NCI-H2171 (cell line): ENCODE measurements around the gene SLC4A3.
A peak's percentile ranks its signal among the peaks of the same experiment; 100 is the strongest.

Source experiments
- DNase-seq: peaks from one replicate; lab custom pipeline; 2025; lab: John Stamatoyannopoulos, UW

Gene SLC4A3, protein sequence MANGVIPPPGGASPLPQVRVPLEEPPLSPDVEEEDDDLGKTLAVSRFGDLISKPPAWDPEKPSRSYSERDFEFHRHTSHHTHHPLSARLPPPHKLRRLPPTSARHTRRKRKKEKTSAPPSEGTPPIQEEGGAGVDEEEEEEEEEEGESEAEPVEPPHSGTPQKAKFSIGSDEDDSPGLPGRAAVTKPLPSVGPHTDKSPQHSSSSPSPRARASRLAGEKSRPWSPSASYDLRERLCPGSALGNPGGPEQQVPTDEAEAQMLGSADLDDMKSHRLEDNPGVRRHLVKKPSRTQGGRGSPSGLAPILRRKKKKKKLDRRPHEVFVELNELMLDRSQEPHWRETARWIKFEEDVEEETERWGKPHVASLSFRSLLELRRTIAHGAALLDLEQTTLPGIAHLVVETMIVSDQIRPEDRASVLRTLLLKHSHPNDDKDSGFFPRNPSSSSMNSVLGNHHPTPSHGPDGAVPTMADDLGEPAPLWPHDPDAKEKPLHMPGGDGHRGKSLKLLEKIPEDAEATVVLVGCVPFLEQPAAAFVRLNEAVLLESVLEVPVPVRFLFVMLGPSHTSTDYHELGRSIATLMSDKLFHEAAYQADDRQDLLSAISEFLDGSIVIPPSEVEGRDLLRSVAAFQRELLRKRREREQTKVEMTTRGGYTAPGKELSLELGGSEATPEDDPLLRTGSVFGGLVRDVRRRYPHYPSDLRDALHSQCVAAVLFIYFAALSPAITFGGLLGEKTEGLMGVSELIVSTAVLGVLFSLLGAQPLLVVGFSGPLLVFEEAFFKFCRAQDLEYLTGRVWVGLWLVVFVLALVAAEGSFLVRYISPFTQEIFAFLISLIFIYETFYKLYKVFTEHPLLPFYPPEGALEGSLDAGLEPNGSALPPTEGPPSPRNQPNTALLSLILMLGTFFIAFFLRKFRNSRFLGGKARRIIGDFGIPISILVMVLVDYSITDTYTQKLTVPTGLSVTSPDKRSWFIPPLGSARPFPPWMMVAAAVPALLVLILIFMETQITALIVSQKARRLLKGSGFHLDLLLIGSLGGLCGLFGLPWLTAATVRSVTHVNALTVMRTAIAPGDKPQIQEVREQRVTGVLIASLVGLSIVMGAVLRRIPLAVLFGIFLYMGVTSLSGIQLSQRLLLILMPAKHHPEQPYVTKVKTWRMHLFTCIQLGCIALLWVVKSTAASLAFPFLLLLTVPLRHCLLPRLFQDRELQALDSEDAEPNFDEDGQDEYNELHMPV

DNA sequence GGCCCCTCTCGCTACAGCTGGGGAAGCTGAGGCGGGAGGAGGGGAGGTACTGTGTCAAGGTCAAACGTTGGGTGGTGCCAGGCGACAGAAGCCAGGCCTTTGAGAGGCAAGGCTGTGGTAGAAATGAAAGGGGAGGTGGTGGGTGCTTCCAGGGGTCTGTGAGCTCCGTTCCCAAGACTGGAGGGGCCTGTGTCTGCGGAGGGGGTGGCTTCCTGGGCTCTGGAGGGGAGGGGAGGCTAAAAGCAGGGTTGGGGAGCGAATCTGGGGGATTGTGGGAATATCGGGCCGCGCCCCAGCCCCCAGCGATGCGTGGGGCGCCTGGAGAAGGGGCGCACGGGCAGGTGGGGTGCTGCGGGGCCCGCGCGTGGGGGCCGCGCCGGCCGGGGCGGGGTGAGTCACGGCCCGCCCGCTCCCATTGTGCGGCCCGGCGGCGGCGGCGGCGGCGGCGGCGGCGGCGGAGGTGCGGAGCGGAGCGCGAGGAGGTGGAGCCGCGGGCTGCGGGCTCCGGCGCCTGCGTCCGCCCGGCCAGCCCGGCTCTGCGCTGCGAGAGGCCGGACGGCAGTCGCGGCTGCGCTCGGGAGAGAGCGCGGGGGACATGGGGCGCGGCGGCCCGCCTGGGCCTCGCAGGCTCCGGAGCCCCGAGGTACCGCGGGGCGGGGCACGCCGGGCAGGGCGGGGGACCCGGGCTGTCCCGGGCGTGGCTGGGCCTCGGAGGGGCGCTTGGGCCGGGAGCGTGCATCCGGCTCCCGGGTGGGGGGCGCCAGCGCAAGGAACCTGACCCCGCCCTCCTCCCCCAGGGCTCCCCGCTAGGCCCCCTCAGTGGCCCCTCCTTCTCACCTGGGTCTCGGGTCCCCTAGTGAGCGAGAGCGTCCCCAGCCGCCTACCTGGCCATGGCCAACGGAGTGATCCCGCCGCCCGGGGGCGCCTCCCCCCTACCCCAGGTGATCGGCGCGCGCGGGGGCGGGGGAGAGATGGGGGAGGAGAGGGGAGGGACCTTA lies at the start of gene SLC4A3:
SLC4A3 (plus strand) TSS at position 528 of the 998 bp plus-strand sequence; CDS start at position 891, 363 bp downstream.
- DNase-seq = peak; percentile 50

DNA sequence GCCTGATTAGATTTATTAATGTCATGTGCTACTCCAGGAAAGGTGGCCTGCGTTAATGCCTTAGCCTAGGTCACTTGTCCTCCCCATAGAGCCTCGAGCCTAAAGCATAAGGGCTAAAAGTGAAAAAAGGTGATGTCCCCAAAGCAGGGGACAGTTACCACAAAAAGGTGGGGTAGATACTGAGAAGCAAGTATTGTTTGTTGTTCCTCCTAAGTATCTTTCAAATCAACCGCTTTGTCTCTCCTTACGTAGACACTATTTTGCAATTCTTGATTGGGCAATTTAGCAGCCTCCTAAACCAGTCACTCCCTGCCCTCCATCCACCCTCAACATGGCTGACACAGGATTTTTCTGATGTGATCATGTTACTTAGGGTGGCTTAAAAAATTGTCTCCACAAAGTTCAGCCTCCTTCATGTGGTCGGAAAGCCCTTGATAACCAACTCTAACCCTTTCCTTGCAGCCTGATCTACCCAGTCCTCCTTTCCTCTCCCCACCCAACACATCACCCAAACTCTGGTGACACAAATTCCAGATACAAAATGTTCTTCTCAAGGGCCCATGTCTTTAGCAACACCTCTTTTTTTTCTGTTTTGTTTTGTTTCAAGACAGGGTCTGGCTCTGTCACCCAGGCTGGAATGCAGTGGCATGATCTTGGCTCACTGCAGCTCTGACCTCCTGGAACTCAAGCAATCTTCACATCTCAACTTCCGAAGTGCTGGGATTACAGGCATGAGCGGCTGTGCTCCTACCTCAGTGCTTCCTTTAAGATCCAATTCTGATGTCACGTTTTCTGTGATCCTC lies 48.4 kb upstream of the SLC4A3 start:
- no peak for DNase-seq

DNA sequence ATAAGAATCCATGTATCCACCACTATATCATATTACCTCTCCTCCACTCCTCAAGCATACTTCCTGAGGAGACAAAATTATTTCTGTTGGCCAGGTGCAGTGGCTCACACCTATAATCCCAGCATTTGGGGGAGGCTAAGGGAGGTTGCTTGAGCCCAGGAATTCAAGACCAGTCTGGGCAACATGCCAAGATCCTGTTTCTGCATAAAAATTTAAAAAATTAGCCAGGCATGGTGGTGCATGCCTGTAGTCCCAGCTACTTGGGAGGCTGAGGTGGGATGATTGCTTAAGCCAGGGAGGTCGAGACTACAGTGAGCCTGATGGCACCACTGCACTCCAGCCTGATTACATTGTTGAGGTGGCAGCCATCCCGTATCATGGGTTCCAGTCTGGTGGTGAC lies 46.1 kb upstream of the SLC4A3 start:
- DNase-seq = no peak

DNA sequence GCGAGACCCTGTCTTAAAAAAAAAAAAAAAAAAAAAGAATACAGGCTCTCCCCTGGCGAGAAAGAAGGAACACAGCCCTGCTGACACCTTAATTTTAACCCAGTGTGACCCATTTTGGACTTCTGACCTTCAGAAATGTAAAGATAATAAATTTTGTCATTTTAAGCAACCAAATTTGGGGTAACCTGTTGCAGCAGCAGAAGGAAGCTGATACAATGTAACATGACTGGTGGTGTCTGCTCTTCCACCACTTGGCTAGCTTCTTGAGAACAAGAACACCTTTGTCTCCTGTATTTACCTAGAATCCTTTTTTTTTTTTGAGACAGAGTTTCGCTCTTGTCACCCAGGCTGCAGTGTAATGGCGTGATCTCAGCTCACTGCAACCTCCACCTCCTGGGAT lies 36.3 kb upstream of the SLC4A3 start:
- DNase-seq = no peak

DNA sequence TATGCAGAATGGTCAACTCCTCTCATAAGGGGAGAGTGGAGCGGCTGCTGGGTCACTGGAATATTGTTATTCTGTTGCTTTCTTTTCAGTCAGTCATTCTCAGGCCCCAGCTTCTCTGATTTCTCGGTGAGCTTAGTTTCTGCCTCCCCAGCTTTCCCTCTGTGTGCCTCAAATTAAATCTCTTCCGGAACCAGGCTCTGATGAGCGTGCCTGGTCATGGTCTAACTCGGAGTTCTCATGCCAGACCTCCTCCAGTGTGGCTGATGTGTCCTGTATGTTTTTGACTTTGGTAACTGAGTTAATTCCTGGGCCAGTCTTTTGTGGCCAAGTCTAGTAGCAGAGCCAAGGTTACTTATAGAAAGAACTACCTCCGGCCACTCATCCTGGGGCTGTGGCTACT lies 34.7 kb upstream of the SLC4A3 start:
- no peak for DNase-seq

DNA sequence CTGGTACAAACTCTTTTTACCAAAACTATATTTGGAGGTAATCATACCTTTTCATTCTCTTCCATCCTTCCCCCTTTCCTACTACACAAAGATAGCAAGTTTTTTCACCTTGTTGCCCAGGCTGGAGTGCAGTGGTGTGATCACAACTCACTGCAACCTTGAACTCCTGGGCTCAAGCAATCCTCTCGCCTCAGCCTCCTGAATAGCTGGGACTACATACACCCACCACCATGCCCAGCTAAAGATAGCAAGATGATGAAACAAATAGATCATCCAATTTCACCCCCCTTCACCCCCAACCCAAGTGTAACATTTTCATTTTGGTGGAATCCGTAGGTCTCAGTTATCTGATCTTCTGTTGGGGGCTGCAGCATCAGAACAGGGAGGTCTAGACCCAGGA lies 34.3 kb upstream of the SLC4A3 start:
- DNase-seq = no peak

DNA sequence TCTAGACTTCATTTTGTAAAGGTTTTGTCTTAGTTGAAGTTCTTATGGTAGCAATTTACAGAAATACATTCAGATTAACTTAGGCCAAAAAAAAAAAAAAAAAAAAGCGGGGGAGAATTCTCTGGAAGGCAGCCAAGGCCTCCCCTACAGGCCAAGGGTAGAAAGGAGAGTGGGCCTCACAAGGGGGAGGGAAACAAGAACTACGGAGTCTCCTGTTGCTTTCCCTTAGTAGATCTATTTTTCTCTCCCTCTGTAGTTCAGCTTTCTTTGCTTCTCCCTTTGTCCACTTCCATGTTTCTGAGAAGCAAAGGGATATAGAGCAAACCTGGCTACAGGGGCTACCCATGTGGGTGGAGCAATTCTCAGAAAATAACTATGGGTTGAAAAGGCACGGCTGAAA lies 32.2 kb upstream of the SLC4A3 start:
- no peak for DNase-seq

DNA sequence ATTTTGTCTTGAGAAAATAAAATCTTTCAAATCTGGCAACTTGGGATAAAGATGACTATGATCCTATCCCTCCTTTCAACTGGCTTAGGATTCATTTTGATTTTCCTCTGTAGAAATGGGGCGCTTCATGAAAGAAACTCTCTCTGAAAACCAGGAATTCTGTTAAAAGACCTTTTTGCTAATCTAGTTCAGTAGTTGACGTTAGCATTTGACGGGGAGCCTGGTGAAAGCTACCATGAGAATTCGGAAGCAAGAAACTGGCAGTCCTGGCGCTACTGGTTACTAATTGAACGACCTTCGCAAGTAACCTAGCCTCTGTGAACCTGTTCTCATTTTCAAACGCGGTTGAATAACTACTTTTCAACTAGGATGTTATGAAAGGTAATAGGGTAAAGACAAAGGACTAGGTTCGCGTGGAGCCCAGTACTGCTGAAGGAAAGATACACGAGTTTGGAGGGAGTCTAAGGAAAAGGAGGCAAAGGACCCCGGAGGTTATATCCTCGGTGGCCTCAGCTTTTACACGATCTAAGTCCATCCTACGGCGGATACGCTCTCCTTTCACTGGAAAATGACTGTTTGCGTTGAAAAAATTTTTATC lies 30.4 kb upstream of the SLC4A3 start:
- DNase-seq = no peak

DNA sequence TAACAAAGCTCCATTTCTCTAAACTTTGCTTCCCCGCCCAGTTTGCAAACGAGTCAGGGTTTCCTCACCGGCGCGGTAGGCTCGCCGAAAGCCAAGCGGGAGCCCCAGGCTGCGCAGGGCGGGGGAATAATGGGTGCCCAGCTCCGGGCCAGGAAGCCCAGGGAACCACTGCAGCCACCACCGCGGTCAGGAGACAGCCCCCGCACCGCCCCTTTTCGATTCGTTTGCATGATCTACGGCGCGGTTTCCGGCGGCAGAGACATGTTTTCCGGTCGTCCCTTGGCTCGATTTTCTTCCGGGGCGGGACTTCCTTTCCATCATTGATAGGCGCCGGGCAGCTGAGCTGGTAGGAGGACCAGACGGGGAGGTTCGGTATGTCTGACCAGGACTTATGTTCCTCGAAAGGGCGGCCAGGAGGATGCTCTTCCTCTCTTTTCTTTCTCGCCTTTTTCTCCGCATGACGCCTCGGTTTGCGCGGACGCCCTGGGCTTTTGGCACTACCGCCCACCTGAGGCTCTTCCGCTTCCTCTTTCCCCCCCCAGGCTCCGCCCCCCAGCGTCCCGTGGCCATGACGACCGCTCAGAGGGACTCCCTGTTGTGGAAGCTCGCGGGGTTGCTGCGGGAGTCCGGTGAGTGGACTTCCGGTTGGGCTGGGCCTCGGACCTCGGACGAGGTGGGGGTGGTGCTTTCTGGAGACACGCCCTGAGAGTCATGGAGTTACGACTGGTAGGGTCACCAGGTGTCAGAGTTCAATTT lies 29.7 kb upstream of the SLC4A3 start, which contains the start of gene STK11IP:
STK11IP (plus strand) TSS at position 306 of the 756 bp plus-strand sequence; CDS start at position 569, 263 bp downstream.
- DNase-seq = peak; percentile 92

DNA sequence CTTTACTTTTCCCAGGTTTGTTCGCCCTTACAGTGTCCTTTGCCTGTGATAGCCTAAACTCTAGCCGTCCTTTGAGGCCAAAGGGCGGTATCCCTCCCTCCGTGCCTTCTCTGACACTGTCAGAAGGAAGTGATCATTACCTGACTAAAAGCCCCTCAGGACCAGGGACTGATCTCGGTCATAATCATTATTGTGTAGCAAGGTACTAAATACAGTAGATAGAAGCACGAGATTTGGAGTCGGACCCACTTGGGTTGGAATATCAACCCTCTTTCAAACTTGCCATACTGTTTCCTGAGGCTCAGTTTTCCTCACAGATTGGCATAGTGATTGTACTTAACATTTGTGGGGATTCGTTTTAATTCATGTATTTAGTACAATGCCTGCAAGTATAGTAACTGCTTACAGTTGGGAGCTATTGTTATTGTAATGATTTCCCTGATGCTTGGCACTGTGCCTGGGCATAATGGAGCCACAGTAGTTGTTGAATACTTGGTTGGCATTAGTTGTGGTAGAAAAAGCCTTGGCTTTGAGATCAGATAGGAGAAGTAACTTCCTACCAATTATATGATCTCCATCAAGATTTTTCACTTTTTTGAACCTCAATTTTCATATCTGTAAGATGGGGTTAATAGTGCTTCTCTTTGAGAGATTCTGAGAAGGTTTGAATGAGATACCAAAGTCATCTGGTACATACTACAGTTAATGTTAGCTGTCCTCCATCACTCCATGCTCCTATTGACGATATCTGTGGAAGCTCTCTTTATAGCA lies 28.9 kb upstream of the SLC4A3 start:
- no peak for DNase-seq

DNA sequence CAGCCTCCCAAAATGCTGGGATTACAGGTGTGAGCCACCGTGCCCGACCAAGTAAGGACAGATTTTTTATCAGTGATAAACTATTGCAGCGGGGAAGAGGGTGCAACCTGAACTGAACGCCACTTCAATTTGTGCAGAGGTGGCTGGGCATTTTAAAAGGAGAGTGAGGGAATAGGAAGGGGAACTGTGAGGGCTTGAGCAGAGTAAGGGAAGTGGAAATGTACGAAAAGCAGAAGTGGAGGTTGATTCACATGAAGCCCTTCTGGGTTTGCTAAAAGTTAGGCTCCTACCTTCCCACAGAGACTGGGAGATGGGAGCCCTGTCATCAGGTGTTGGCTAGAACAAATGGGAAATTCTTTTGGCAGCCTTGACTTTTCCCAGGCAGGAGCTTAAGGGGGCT lies 23.7 kb upstream of the SLC4A3 start:
- no peak for DNase-seq

DNA sequence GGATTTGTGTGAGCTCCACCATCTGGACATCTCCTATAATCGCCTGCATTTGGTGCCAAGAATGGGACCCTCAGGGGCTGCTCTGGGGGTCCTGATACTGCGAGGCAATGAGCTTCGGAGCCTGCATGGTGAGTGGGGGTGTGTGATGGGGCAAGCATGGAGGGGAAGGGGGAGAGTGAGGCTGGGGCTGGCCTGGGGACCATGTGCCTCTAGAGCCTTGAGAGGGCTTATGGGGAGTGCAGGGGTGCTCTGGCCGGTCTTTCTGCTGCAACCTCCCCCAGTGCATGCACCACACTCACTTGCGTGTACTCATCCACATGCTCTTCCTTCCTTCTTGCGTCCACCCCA lies 21.8 kb upstream of the SLC4A3 start:
- no peak for DNase-seq

DNA sequence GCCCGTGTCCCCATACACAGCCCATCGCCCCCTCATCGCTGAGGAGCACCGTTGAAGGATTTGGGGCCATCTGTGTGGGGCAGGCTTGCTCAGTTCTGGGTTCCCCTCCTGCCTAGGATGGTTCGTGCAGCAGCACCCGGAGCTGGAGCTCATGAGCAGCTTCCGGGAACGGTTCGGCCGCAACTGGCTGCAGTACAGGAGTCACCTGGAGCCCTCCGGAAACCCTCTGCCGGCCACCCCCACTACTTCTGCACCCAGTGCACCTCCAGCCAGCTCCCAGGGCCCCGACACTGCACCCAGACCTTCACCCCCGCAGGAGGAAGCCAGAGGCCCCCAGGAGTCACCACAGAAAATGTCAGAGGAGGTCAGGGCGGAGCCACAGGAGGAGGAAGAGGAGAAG lies 19.5 kb upstream of the SLC4A3 start:
- DNase-seq = no peak

DNA sequence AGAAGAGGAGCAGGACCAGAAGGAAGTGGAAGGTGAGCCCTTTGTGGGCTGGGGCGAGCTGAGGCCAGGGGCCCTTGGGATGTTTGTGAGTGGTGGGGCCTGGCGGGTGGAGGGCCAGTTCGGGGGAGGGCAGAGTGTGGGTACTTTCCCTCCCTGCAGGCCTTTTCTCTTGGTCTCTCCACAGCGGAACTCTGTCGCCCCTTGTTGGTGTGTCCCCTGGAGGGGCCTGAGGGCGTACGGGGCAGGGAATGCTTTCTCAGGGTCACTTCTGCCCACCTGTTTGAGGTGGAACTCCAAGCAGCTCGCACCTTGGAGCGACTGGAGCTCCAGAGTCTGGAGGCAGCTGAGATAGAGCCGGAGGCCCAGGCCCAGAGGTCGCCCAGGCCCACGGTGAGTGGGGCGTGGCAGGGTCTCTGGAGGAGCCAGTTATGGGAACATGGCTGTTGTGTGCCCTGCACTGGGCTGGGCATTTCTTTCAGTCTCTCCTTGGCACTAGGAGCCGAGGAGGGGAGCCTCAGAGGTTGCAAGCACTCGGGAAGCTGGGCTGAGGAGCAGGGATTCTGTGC lies 18.9 kb upstream of the SLC4A3 start:
- DNase-seq = no peak

DNA sequence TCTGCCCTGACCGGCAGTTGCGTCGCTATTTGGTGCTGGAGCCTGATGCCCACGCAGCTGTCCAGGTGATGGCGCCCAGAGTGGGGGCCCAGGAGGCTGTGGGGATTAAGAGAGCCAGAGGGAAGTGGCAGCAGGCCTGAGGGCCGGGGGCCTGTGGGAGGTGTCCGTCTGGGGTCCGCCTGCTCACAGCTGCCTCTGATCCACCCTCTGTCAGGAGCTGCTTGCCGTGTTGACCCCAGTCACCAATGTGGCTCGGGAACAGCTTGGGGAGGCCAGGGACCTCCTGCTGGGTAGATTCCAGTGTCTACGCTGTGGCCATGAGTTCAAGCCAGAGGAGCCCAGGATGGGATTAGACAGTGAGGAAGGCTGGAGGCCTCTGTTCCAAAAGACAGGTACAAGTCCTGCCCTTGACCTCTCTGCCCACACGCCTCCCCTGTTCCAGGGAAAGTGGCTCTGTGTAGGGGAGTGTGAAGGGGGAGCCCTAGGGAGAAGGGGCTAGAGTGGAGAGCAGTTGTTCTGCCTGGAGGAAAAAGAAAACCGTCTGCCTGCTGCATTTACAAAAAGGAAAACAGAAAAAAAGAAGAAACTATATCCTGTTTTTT lies 18.2 kb upstream of the SLC4A3 start:
- no peak for DNase-seq

DNA sequence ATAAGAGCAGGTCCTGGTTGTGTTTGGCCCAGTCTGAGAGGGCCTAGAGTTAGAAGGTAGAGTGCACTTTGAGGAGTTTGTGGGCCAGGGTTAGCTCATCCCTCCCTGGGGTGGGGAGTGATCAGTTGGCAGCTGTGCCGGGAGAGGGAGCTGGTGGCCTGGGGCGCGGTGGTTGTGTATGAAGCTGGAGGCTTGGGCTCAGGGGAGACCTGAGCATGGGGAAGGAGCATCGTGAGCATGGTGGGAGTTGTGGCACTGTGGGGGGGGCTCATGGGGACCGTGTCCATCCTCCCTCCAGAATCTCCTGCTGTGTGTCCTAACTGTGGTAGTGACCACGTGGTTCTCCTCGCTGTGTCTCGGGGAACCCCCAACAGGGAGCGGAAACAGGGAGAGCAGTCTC lies 16.1 kb upstream of the SLC4A3 start:
- DNase-seq = no peak

DNA sequence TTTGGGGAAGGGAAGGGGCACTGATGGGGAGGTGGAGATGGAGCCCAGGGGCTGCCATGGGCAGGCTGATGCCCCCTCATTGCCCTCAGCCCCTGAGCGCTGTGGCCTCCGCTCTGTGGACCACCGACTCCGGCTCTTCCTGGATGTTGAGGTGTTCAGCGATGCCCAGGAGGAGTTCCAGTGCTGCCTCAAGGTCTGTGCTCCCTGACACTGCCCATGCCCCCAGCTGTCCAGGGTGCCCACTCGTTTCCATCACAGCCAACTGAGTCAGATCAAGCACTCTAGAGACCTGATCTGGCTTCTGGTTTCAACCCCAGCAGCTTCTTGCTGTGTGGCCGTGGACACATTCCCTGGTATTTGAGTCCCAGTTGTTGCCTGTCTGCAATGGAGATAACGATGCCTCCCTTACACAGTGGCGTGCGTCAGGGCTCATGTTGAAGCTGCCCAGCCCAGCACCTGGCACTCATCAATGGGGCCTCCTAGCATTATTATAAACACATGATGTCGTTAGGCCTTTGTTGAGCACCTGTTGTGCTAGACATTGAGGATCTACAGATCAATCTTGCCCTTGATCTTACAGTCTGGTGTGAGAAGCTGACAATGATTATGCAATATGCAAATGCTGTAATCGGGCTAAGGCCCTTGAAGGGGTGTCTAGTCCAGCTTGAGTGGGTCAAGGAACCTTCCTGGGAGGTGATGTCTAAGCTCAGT lies 15.4 kb upstream of the SLC4A3 start:
- no peak for DNase-seq
